Ovary (tissue), 9 donors: ENCODE measurements around the gene TEFM. TPM values are rescaled to one million over a fixed set of nuclear protein-coding genes. Genes with fewer than 3 reads are reported as not detected.
"Not testable (repeated sequence)": the region's sequence is repeated elsewhere in the genome, so short reads cannot be mapped to it uniquely, and the experiment has no call there.

Experiments used
- DNase-seq, 5 donors: peaks; one replicate each; pipeline ENCODE4 v3.0.0-alpha.2; 2019 to 2020
- H3K27ac ChIP-seq, 2 donors: fragments of 200-600 bp; one replicate each; pipeline versions ENCODE4 v1.5.1 to v1.8.0; 2019 to 2022
- H3K27me3 ChIP-seq: fragments of 200-600 bp; one replicate; pipeline ENCODE4 v1.8.0; 2022
- H3K36me3 ChIP-seq: fragments of 200-600 bp; sonication (generic); one replicate; pipeline ENCODE4 v1.5.1; 2019
- H3K4me1 ChIP-seq: one replicate; pipeline ENCODE4 v1.8.1; 2013; ENCODE audit warnings: mild to moderate bottlenecking, moderate library complexity; ENCODE audit not compliant: insufficient read depth
- H3K4me3 ChIP-seq: fragments of 200-600 bp; sonication (generic); one replicate; pipeline ENCODE4 v1.5.1; 2017
- H3K9me3 ChIP-seq, 2 donors: fragments of 200-600 bp in 1 of 2; sonication (generic) in 1 of 2; one replicate each; pipeline versions ENCODE4 v1.5.1 to v1.8.1; 2013 to 2019; ENCODE audit warnings: mild to moderate bottlenecking in 1 of 2, moderate library complexity in 1 of 2
- EP300 ChIP-seq: sonication (generic); formaldehyde crosslinking; IDR thresholded peaks from one replicate; pipeline ENCODE4 v1.6.1; 2017; ENCODE audit warnings: antibody characterized with exemption
- POLR2A ChIP-seq: fragments of 450-650 bp; IDR thresholded peaks from one replicate; pipeline ENCODE4 v1.6.1; 2017; ENCODE audit warnings: antibody characterized with exemption, mild to moderate bottlenecking, moderate library complexity
- WGBS, 3 donors: extraction: QIAGEN DNeasy Blood & Tissue Kit in 1 of 3; methylation state at CpG; one replicate each; pipeline versions ENCODE4 v1.1.5 to v1.1.7; 2013 to 2017; 5-methylcytosine and 5-hydroxymethylcytosine counted together
- intact Hi-C, 4 donors: fragments of 100-400 bp; cut with DNase I; formaldehyde crosslinking; loops; one replicate each; pipeline versions ENCODE4 v1.11.0 to v1.15.1; 2022 to 2023
- polyA plus RNA-seq, 2 donors: library from polyadenylated mRNA; stranded (reverse); fragments of 200-250 nt in 1 of 2; fragments of 350-450 nt in 1 of 2; fragmentation: Illumina TruSeq in 1 of 2; extraction: RNeasy Lipid Tissue Mini Kit (QIAGEN cat#74804) in 1 of 2; gene quantifications; one replicate each; pipeline ENCODE4 v1.2.3, GENCODE V29; 2013 to 2014
- total RNA-seq, 7 donors: library from RNA; depleted of rRNA in 2 of 7; stranded (reverse); fragments of >200 nt in 2 of 7; fragmentation: NEBNext Ultra II Directional in 3 of 7; extraction: Animal tissue kit (Norgen Biotek cat#: 25700) in 3 of 7; gene quantifications; one replicate each; pipeline versions ENCODE4 v1.1.0 to v1.2.4, GENCODE V29; 2016 to 2023
- TF ChIP-seq, protein P1 (sequence below), 3 donors: fragments of 450-650 bp in 2 of 3; fragments of 200-600 bp in 1 of 3; IDR thresholded peaks; one replicate each; pipeline versions ENCODE4 v1.5.1 to v1.8.0; 2016 to 2022; ENCODE audit warnings: antibody characterized with exemption in 3 of 3, mild to moderate bottlenecking in 1 of 3
- donor health status: DM: no; HTN: no; CAD: no; lungs with moderate emphysema.
- donor health status: DM: no; HTN: no; CAD: no.
- donor health status: Bipolar disorder and iron deficiency.
- donor health status: DM: yes; HTN: yes; CAD: no.
- donor health status: DM: no; HTN: no; CAD: no.
- donor health status: DM: yes; HTN: yes; CAD: no.

TEFM gene
- total and polyA plus RNA-seq, 9 donors: 9.4 to 18.3 (median 13.3) TPM

- intact Hi-C loops: no loop called here
- TF ChIP-seq POLR2A: no peak
- TF ChIP-seq, protein P1, sequence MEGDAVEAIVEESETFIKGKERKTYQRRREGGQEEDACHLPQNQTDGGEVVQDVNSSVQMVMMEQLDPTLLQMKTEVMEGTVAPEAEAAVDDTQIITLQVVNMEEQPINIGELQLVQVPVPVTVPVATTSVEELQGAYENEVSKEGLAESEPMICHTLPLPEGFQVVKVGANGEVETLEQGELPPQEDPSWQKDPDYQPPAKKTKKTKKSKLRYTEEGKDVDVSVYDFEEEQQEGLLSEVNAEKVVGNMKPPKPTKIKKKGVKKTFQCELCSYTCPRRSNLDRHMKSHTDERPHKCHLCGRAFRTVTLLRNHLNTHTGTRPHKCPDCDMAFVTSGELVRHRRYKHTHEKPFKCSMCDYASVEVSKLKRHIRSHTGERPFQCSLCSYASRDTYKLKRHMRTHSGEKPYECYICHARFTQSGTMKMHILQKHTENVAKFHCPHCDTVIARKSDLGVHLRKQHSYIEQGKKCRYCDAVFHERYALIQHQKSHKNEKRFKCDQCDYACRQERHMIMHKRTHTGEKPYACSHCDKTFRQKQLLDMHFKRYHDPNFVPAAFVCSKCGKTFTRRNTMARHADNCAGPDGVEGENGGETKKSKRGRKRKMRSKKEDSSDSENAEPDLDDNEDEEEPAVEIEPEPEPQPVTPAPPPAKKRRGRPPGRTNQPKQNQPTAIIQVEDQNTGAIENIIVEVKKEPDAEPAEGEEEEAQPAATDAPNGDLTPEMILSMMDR (IDR thresholded peaks at IDR 0.05): no peak
- TF ChIP-seq EP300: no peak
- no peak for DNase-seq
- H3K27me3 ChIP-seq: no peaks in the 10 kb centered on the region
- H3K4me1 ChIP-seq: peaks cover 8% of the 10 kb centered on the region
- H3K9me3 ChIP-seq: no peaks in the 10 kb centered on the region
- H3K27ac ChIP-seq: no peak overlapping the region
- 31 to 39% (median 33%) methylated on average over 4 of the region's 4 CpGs for WGBS, 3 donors
- no peak overlapping the region for H3K4me3 ChIP-seq
- no peaks in the 10 kb centered on the region for H3K36me3 ChIP-seq
These were observed 14.2 kb upstream of the TEFM start for GRCh38 chr17:30920282-30920681.

GRCh38 chr17:30917050-30917449, 11.0 kb upstream of the TEFM start:
- no peaks in the 10 kb centered on the region for H3K27me3 ChIP-seq
- H3K27ac ChIP-seq: no peak overlapping the region
- H3K9me3 ChIP-seq: no peaks in the 10 kb centered on the region
- no peaks in the 10 kb centered on the region for H3K36me3 ChIP-seq
- intact Hi-C loops: no loop called here
- TF ChIP-seq, protein P1 (IDR thresholded peaks at IDR 0.05): no peak
- no peak for TF ChIP-seq POLR2A
- no peak for TF ChIP-seq EP300
- H3K4me3 ChIP-seq: no peak overlapping the region
- DNase-seq: no peak
- peaks cover 4% of the 10 kb centered on the region for H3K4me1 ChIP-seq

- H3K36me3 ChIP-seq: no peaks in the 10 kb centered on the region
- TF ChIP-seq POLR2A (no peak), EP300 (no peak)
- TF ChIP-seq, protein P1 (IDR thresholded peaks at IDR 0.05): no peak
- no peak overlapping the region for H3K4me3 ChIP-seq
- WGBS, 3 donors: 68 to 82% (median 76%) methylated on average over 5 of the region's 5 CpGs
- H3K27me3 ChIP-seq: no peaks in the 10 kb centered on the region
- intact Hi-C loops: no loop called here
- DNase-seq: no peak
- H3K9me3 ChIP-seq: no peaks in the 10 kb centered on the region
- H3K4me1 ChIP-seq: no peaks in the 10 kb centered on the region
- no peak overlapping the region for H3K27ac ChIP-seq
These were observed 10.0 kb upstream of the TEFM start for GRCh38 chr17:30915833-30916611.

GRCh38 chr17:30913955-30914354, 7.9 kb upstream of the TEFM start:
- Histone ChIP-seq H3K36me3 (no peaks in the 10 kb centered on the region), H3K27me3 (no peaks in the 10 kb centered on the region)
- no peak for DNase-seq

DNA sequence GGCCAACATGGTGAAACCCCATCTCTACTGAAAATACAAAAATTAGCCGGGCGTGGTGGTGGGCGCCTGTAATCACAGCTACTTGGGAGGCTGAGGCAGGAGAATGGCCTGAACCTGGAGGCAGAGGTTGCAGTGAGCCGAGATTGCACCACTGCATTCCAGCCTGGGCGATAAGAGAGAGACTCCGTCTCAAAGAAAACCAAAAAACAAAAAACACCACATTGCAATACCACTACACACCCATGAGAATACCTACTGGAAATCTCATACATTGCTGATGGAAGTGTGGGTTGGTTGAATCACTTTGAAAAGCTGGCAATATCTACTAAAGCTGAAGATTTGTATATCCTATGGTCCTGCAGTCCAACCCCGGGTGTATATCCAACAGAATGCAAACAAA, 4.1 kb upstream of the TEFM start:
- H3K9me3 ChIP-seq, intact Hi-C loops, H3K27me3 ChIP-seq, H3K27ac ChIP-seq, H3K4me1 ChIP-seq, DNase-seq, H3K4me3 ChIP-seq, H3K36me3 ChIP-seq: not testable (repeated sequence)
- WGBS, 3 donors: 85 to 92% (median 86%) methylated on average over 7 of the region's 7 CpGs

More at GRCh38 chr17:30913955-30914354, 7.9 kb upstream of the TEFM start:
- TF ChIP-seq EP300 (no peak), POLR2A (no peak)
- TF ChIP-seq, protein P1 (IDR thresholded peaks at IDR 0.05): no peak
- Histone ChIP-seq H3K4me3 (no peak overlapping the region), H3K4me1 (no peaks in the 10 kb centered on the region), H3K9me3 (no peaks in the 10 kb centered on the region), H3K27ac (no peak overlapping the region)
- intact Hi-C loops: no loop called here
